ENCODE data around the gene CAPN14.
A peak's percentile ranks its signal among the peaks of the same experiment; 100 is the strongest.

CAPN14 gene

GRCh38 chr2:31240381-31241365 is 23.4 kb upstream of the CAPN14 start:
- no peak for DNase-seq

GRCh38 chr2:31239593-31240177 is 22.4 kb upstream of the CAPN14 start:
- DNase-seq = no peak

DNA sequence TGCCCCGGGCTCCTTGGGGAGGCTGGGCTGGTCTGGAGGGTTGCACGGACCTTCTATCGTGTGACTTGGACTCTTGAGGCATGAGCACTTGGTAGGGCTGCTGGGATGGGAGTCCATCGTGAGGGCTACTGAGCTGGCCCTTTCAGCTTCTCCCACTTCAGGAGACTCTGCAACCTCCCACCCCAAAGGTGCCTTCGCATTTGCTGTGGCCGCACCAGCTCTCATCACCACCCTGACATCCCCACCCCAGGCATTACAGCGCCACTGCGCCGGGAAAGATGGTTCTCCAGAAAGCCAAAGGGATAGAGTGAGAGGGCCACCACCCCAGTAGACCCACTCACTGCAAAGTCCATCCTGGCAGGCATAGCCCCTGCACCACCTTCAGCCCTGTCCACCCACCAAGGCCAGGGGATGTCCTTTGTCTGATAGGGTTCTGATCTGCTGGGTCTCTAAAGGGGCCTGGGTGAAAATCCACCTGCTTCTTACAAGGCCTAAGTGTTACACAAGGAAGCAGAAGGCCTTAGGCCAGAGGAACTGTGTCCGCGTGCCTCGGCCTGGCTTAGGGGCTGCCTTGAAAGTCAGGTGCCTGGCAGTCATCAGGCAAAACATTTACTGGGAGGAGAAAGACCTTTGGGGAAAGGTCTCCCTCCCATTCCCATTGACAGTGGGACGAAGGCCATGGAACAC is 21.7 kb upstream of the CAPN14 start:
- DNase-seq = no peak

DNA sequence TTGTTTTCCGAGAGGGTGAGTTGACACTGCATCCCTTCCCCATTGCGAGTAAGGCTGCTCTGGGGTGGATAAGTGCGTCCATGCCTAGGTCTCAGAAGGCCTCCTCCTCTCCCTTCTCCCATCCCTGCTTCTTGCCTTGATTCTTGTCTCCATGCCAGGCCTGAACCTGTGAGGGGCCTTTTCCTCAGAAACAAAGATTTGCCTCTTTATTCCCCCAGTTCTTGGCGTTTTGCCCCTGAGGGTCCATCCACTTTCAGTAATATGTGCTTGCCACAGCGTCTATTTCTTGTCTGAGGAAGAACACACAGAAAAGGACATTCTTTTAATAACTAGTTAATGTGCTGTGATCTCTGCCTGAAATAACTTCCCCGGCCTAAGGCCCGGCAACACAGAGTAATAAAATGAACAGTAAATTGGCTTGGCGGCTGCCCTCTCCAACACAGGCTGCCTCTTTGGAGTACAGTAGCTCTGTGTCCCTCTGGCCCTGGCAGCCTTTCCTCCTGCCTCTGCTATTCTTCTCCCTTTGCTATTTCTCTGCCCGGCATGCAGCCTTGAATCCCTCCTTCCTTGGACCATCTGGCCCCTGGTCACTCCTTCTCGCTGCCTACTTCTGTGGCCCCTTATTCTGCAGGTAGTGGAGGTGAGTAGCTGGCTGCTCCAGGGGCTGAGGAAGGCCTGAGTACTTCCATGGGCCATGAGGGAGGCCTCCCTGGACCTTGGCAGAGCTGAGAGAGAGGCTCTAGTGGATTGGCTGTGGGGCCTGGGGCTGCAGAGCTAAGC is 21.0 kb upstream of the CAPN14 start:
- DNase-seq = no peak

DNA sequence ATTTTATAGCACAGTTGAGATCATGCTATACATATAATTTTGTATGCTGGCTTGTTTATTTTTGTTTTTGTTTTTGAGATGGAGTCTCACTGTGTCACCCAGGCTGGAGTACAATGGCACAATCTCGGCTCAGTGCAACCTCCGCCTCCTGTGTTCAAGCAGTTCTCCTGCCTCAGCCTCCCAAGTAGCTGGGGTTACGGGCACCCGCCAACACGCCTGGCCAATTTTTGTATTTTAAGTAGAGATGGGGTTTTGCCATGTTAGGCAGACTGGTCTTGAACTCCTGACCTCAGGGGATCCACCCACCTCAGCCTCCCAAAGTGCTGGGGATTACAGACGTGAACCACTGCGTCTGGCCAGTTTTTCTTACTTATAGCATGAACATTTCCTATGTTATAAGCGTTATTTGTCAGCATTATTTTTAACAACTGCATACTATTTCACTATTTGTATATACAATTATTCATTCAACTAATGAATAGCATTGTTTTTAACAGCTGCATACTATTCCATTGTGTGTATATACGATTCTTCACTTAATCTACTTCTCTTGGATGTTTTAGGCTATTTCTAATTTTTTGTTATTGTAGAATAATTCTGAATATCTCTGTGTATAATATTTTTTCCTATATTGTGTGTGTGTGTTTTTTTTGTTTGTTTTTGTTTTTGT is 20.2 kb upstream of the CAPN14 start:
- DNase-seq = no peak

GRCh38 chr2:31236433-31237205 is 19.3 kb upstream of the CAPN14 start:
- DNase-seq = no peak

DNA sequence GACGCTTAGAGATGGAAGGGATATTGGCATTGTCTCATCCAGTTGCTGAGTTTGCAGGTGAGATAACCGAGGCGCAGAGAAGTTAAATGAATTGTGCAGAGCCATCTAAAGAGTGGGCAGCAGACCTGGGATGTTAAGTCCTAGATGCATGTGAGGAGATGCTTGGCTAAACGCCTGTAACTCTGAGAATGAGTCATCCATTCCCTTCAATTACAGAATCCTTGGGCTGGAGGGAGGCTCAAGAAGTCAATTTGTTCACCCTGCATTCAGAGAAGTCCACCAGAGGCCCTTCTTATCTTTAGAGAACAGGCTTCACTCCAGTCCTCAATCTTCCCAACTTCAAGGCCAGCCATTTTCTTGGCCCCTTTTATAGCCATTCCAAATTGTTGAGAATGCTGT is 18.2 kb upstream of the CAPN14 start:
- no peak for DNase-seq

DNA sequence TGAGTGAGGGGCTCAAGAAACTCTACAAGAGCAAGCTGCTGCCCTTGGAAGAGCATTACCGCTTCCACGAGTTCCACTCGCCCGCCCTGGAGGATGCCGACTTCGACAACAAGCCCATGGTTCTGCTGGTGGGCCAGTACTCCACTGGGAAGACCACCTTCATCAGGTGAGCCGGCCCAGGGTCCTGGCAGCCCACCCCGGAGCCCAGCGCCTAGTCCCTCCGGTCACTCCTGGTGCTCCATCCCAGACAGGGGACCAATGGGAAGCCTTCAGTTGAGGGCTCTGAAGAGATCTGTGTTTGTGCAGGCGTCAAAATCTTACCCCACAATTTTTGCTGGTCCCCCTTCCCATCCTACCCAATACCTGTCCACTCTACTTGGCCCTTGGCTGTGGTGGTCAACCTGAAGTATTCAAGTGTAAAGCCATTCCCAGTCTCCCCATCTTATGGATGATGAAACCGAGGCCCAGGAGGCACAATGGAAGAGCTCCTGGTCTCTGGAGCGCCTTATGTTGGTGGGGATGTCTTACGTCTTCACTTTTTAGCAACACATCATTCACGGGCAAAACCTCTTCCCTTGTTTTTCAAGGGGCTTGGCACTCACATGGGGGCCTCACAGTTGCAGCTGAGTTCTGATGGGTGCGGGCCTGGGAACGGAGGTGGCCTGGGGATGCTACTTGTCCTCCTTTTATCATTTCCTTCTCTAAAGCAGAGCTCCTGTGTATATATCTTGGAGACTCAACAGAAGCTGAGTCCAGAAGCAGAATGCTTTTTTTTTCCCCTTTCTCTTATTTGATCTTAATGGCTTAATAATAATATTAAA is 17.6 kb upstream of the CAPN14 start:
- no peak for DNase-seq

DNA sequence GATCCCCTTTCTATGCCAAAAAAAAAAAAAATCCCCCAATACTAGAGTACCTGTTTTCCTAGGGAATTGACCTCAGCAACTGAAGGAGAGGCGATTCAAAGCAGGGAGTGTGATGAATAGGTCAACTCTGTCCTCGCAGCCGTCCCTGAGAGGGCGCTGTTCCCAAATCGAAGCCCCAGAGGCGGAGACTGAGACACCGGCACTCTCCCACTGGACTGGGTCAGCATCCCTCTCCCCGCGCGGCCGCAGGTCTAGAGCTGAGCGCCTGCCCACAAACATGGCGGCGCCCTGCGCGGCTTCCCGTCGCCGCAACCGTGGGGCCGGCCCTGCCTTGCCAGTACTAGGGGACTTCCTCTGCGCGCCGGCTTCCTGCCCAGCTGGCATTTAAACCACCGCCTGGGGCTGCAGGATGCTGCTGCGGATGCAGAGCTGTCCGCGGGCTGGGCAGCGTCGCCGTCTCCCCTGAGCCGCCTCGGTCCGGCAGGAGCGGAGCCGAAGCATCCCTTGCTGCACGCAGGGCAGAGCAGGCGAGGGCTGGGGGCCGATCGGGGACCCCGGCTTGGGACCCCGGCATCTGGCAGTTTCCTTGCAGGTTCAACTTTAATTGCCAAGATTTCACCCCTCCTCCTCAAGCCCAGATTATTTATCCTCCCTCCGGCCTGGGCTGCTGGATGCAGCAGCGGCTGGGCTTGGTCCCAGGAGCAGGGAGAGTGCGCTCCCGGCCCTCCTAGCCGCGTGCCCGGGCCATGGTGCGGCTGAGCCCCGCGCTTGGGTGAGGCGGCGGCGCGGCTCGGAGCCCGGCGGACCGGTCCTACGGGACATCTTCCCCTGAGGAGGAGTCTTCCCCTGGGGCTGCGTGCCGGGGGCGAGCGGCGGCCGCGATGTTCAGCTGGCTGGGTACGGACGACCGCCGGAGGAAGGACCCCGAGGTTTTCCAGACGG is 16.7 kb upstream of the CAPN14 start, which contains the start of gene EHD3:
EHD3 (plus strand) TSS at position 412 of the 942 bp plus-strand sequence; CDS start at position 882, 470 bp downstream.
- peak; percentile 93 for DNase-seq

GRCh38 chr2:31233231-31233630 is 15.9 kb upstream of the CAPN14 start:
- no peak for DNase-seq

- DNase-seq = no peak
Observed at GRCh38 chr2:31232586-31232985, 15.3 kb upstream of the CAPN14 start.

GRCh38 chr2:31231571-31232302 is 14.4 kb upstream of the CAPN14 start:
- DNase-seq = no peak

DNA sequence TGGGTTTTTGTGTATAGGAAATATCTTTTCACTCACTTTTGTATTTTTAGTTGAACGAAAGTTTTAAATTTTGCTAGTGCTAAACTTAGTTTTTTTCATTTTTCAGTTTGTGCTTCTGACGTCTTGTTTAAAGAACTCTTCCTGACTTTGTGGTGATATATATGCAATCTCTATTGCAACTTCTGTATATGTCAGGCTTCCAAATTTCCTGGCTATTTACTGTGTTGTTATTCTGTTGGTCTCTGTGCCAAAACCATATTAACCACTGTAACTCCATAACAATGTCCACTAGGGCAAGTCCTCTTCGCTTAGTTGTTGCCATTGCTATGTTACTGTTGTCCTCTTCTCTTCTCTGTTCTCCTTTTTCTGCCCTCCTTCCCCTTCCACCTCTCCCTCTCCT is 13.4 kb upstream of the CAPN14 start:
- no peak for DNase-seq

DNA sequence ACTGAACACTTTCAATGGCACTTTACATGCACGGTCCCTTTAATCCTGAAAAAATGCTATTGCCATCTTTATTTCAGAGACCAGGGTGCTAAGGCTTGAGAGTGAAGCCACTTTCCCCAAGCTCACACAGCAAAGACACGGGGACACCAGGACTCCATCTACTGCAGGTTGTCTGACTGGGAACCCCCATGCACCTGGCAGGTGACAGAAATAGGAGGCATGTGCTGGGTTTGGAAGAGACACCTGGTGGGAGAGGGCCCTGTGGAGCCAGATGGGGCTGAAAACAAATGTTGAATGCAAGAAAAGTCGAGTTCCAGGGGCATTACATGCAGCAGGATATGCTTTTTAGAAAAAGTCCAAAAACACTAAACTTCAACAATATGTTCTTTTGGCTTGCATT is 11.4 kb upstream of the CAPN14 start:
- no peak for DNase-seq

DNA sequence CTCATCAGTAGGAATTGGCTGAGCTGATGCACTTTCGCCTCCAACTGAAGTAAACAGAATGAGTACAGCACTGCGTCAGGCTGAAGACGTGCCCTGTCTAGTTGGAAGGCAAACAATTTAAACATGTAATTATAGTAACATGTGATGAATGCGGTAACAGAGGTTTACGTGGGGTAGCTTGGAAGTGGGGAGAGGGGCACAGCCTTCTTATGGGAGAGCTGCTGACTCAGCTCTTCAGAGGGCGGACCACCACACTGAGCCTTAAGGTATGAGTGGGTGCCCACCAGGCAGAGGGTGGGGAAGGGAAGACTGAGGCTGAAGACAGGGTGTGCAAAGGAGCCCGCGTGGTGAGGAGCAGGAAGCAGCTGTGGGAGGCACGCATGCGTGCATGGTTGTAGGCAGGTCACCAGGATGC is 10.4 kb upstream of the CAPN14 start:
- DNase-seq = no peak

GRCh38 chr2:31227110-31227509 is 9.8 kb upstream of the CAPN14 start:
- no peak for DNase-seq

DNA sequence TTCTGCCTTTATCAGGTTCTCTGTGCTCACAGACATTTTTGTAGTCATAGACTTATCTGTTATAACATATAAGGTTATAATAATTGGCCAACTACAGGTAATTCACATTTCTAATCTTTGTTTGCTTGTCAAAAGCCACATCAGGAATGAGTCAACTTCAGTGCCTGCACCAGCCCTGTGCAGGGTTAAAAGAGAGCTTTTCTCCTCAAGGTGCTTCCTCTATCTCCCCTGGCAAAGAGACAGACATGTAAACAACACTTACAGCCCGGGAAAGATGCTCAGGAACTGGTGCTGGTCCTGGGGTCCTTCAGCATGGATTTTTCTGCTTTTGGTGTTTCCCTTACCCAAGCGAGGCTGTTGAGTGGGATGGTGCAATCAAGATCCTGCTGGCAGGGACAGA is 9.0 kb upstream of the CAPN14 start:
- DNase-seq = no peak

DNA sequence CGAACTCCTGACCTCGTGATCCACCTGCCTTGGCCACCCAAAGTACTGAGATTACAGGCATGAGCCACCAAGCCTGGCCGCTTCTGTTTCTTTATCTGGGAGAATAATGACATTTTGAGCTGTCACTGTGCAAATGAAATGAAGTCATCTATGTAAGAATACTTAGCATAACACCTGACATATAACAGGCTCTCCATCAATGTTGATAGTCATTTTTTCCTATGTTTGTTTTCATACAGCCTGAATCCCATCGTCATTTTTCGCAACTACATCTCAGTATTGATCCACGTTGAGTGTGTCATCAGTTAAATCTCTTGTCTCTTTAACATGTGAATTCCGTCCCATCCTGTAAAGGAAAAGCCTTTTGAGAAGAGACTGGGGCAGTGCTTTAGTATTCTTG is 6.4 kb upstream of the CAPN14 start:
- DNase-seq = no peak

DNA sequence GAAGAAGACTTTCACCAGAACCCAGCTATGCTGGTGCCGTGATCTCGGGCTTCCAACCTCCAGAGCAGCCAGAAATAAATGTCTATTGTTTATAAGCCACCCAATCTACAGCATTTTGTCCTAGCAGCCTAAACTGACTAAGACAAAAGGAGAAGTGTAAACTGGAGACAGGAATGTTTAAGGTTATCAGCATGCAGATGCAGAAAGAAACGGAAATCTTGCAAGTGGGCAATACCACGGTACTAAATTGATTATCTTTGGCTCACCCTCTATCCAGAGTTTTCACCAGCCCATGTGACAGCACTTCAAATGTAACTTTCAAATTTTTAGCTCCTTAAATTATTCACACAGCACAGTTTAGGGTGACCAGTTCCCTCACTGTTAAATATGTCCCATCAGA is 5.7 kb upstream of the CAPN14 start:
- DNase-seq = no peak

Data from femur (tissue), 1 donor.